Effector CD8-positive, alpha-beta T cell (primary cell): ENCODE results near the gene ABI3BP.

Experiments
- DNase-seq: peaks from one replicate; lab custom pipeline; 2025; lab: John Stamatoyannopoulos, UW

ABI3BP gene

DNA sequence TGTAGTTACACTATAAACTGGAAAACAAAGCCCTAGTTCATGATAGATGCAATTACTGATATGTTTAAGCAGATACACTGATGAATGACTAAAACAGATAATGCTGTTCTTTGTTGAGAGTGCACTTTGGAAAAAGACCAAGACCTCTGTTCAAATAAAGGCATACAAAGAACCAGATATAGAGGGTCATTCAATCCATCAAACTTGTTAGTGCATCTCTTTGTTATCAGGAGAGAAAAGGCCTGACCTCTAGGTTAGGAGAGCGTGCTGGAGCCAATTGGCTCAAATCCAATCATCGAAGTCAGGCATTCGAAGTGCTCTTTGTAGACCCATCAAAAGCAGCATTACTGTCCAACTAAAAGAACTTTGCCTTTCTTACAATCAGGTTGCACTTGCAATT, 159.7 kb downstream of the ABI3BP start:
- no peak for DNase-seq

- no peak for DNase-seq
Observed at GRCh38 chr3:100831629-100832028, 161.6 kb downstream of the ABI3BP start.

GRCh38 chr3:100830931-100831330, 162.3 kb downstream of the ABI3BP start:
- DNase-seq = no peak

- DNase-seq = no peak
Observed at GRCh38 chr3:100825574-100825973, 167.6 kb downstream of the ABI3BP start.

DNA sequence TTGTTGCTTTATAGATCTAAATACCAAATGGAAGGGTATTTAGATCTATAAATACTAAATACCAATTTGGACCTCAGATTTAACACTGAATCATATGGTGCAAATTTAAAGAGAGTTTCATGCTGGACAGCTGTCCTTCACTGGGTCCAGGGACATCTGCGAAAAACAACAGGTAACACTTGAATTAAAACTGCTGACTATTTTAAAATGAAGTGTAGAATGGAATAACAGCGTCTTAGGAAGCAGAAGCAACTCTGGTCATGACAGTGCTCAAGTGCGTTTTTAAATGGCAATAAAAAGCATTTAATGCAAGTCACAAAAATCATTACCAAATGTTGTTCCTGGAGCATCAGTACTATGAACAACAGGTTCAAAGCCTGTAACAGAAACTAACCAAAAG, 177.6 kb downstream of the ABI3BP start:
- no peak for DNase-seq

GRCh38 chr3:100813828-100814227, 179.4 kb downstream of the ABI3BP start:
- DNase-seq = no peak

- DNase-seq = no peak
Observed at GRCh38 chr3:100811779-100812507, 181.3 kb downstream of the ABI3BP start.

DNA sequence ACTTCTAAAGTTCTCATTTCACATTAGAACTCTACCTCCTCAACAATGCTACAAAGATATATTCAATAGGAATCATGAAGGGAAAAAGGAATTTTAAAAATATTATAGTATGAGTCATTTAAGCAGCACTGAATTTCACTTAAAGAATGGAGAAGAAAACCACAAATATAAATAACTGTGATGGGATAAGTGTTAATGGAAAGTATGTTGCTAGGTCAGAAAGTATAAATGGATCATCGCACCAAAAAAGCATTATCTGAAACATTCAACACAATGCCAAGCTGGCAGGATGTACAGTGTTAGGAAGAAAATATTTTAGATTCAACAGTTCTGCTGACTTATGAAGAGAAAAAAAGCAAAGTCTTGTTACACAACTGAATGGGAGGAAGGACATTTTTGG, 182.6 kb downstream of the ABI3BP start:
- no peak for DNase-seq

DNA sequence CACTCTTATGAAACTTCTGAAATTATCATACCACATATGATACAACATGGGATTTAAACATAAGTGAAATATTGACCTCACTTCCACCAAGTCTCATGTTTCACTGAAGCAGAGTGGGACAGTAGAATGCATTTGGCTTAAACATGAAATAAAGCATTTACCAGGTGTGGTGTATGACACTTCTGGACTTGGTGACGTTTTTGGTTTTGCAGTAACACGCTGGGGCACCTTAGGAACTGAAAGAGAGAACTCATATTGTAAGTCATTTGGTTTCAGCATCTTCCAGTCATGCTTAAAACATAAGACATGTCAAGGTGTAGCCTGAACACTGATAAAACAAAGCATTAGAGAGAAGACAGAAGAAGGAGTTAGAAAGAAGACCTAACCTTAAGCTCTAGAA, 188.6 kb downstream of the ABI3BP start:
- no peak for DNase-seq

GRCh38 chr3:100803711-100804110, 189.5 kb downstream of the ABI3BP start:
- no peak for DNase-seq

DNA sequence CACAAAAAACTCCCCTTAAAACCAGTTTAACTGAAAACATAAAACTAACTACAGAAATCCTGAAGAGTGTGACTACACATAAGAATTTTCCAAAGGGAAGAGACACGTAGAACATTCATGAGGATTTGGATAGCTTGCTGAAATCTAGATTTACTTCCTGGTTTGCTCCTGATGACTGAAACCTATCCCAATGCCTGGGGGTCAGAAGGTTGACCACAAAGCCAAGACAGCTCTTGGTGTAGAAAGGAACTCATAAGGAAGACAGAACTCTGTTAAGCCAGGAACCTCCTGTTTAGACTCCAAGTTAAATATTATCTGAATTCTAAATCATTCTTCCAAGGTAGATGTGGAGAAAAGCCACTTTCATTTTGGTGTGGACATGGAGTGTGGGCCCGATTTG, 191.1 kb downstream of the ABI3BP start:
- no peak for DNase-seq

- no peak for DNase-seq
Observed at GRCh38 chr3:100798012-100798411, 195.2 kb downstream of the ABI3BP start.

- DNase-seq = no peak
Observed at GRCh38 chr3:100796556-100796955, 196.7 kb downstream of the ABI3BP start.

DNA sequence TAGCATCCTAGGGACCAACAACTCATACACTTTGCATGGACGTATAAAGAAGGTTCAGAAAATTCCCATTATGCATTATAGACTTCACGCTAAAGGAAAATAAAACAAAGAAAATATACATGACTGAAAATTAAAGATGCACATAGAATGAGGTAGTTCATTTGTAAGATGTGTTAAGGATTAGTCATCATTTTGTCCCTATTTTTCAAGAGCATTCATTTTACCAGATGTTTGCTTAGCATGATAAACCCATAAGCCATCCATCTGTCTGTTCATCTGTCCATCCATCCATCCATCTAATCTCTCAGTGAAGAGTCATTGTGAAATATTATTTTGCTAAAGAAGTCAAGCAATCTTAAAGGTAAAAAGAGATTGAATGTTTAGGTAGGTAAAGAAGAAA, 203.6 kb downstream of the ABI3BP start:
- DNase-seq = no peak

- DNase-seq = no peak
Observed at GRCh38 chr3:100783619-100784018, 209.6 kb downstream of the ABI3BP start.

DNA sequence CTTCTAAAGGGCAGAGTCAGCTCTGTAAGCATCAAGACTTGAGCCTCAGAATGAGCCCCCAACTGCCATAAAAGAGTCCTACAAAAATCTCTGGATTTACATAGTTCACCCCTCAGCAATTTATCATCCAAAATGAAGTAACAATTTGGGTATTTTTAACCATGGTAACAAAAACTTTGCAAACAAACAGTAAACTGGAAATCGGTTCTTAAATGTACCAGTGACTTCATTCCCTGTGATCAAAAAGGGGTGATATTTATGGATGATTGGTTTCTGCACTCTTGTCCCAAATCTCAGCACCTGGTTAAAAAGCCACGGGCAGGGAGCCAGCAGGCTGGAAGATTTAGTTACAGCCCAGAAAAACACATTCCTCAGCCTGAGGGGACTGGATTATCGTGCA, 210.3 kb downstream of the ABI3BP start:
- no peak for DNase-seq

DNA sequence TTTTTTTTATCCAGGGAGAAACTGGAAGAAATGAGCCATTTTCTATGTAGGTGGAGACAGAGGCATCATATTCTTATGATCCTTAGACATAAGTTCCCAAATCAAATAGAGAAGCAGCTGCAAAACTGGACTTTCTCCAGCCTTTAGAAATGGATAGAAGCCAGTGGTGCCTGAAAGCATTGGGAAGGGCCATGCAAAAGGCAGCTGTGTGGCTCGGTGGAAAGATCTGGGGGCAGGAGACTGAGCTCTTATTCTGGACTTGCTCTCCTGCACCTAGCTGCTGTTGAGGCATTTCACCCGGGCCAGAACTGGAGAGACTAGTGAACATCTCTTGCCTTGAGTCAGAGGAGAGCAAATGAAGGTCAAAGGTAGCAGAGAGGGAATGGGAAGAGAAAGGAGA, 210.9 kb downstream of the ABI3BP start:
- no peak for DNase-seq

- no peak for DNase-seq
Observed at GRCh38 chr3:100781301-100781700, 211.9 kb downstream of the ABI3BP start.

DNA sequence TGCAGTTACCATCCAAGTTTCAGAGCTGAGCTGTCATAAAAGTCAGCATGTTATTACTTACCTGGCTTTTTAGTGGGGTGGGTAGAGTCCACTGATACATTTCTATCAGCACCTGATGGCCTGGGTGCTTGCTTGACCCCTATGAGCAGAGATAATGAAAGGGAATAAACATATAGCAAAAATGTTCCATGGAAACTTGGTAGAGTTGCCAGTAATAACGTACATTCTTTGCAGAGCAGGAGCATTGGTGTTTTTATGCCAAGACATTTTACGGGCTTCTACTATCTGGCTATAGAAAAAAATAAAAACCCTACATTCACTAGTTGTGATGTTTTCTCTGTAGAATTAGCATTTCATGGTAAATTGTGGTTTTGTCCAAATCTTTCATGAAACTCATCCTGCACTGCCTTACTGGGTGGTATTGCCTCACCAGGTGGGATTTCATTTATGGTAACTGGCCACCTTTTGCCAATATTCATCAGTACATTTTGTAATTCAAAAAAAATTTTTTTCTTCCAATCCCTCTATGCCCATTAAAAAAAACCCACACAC, 213.1 kb downstream of the ABI3BP start:
- DNase-seq = no peak

DNA sequence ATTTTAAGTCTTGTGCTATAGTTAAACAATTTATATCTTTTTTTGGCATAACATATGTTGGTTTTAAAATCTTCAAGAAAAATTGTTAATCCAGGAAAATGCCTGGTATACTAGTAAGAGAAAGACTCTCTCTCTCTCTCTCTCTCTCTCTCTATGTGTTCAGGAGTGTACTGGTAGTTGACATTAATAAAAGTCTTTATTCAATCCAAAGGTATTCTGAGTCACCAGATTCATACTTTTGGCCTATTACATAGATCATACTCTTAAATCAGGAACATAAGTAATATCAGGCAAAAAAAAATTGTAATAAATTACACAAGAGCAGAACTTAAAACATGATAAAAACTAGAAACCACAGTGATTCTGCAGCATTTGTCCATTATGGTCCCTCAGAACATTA, 213.7 kb downstream of the ABI3BP start:
- no peak for DNase-seq

GRCh38 chr3:100777271-100777670, 215.9 kb downstream of the ABI3BP start:
- DNase-seq = no peak

GRCh38 chr3:100776746-100777145, 216.5 kb downstream of the ABI3BP start:
- no peak for DNase-seq

DNA sequence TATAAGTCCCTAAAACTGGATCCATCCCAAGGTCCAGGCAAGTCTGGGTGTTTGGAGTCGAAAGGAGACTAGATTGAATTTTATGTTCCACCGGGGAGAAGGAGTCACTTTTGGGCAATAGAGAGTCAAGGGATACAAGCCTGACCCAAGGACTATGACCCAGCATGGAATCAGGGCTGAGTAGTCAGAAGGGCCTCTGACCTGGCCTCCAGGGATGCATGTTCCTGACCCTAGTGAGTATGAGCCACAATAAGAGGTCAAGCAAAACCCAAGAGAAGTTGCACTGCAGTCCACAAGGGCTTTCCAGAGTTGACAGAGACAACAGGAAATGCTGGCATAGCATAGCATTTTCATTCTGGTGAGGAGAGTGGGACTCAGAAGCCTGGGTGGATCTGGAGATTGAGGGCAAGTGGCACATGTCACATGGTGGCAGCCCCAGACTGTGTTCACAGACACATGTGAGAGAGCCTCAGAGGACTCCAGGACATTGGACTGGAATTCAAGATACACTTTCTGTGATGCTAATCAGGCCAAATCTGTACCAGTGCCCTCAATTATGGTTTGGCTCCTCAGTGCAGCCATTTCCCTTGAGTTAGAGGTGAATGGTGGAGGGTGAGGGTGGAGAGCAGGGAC, 217.0 kb downstream of the ABI3BP start:
- DNase-seq = no peak

DNA sequence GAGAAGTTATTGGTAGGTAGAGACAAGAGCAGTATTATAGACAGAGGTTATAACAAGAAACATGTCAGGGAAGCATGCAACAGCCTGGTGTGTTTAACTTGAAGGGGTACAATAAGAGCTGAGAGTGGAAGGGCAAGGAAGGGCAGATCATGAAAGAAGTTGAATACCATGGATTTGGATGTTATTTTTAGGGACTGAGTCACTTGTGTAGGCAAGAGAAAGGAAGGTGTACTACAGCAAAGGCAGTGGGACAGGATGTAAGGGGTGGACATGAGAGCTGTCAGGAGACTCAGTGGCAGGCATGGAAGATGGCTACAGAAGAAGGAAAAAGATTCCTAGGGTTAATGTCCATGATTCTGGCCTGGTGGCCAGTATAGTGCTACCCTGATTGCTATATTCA, 217.6 kb downstream of the ABI3BP start:
- DNase-seq = no peak
